Spleen (tissue), 11 donors: ENCODE results near the gene BPHL. TPM values are rescaled to one million over a fixed set of nuclear protein-coding genes. Genes with fewer than 3 reads are reported as not detected.

Source experiments
- DNase-seq: peaks from one replicate; pipeline ENCODE4 v3.0.0-alpha.2; 2020
- H3K27ac ChIP-seq, 8 donors: fragments of 200-600 bp; sonication (generic) in 7 of 8; 1 replicate in 4 of 8; 2 replicates in 4 of 8; pipeline versions ENCODE4 v1.5.0 to v1.8.0; 2016 to 2021; ENCODE audit warnings: inconsistent platforms in 4 of 8, mild to moderate bottlenecking in 4 of 8, moderate library complexity in 1 of 8
- H3K27me3 ChIP-seq, 7 donors: fragments of 200-600 bp; sonication (generic) in 6 of 7; replicated peaks in 1 of 7; 1 replicate in 4 of 7; 2 replicates in 3 of 7; pipeline versions ENCODE4 v1.5.0 to v1.8.0; 2016 to 2021; ENCODE audit warnings: inconsistent platforms in 3 of 7, mild to moderate bottlenecking in 1 of 7
- H3K36me3 ChIP-seq, 6 donors: fragments of 200-600 bp; sonication (generic) in 5 of 6; 1 replicate in 4 of 6; 2 replicates in 2 of 6; pipeline versions ENCODE4 v1.5.0 to v1.8.0; 2016 to 2021; ENCODE audit warnings: inconsistent platforms in 2 of 6
- H3K4me1 ChIP-seq, 6 donors: fragments of 200-600 bp; sonication (generic) in 5 of 6; 1 replicate in 3 of 6; 2 replicates in 3 of 6; pipeline versions ENCODE4 v1.5.0 to v1.8.0; 2016 to 2021; ENCODE audit warnings: inconsistent platforms in 3 of 6
- H3K4me3 ChIP-seq, 8 donors: fragments of 200-600 bp; sonication (generic) in 7 of 8; 1 replicate in 4 of 8; 2 replicates in 4 of 8; pipeline versions ENCODE4 v1.5.0 to v1.8.0; 2016 to 2021; ENCODE audit warnings: inconsistent platforms in 4 of 8, mild to moderate bottlenecking in 4 of 8, moderate library complexity in 2 of 8
- H3K9me3 ChIP-seq, 8 donors: fragments of 200-600 bp; sonication (generic) in 7 of 8; 1 replicate in 4 of 8; 2 replicates in 4 of 8; pipeline versions ENCODE4 v1.5.0 to v1.8.0; 2016 to 2021; ENCODE audit warnings: inconsistent platforms in 4 of 8
- CTCF ChIP-seq, 11 experiments: fragments of 200-600 bp in 7 of 11; fragments of 450-650 bp in 4 of 11; sonication (generic) in 4 of 11; IDR thresholded peaks in 8 of 11; conservative IDR thresholded peaks in 3 of 11; 1 replicate in 7 of 11; 2 replicates in 4 of 11; pipeline versions ENCODE4 v1.4.0 to v1.8.0; 2016 to 2021; ENCODE audit warnings: antibody characterized with exemption in 11 of 11, inconsistent platforms in 4 of 11, mild to moderate bottlenecking in 1 of 11
- POLR2A ChIP-seq, 3 donors: fragments of 450-650 bp; IDR thresholded peaks; one replicate each; pipeline ENCODE4 v1.5.1; 2017; ENCODE audit warnings: antibody characterized with exemption in 3 of 3, mild to moderate bottlenecking in 1 of 3
- POLR2AphosphoS5 ChIP-seq, 3 donors: sonication (generic); formaldehyde crosslinking; IDR thresholded peaks; one replicate each; pipeline ENCODE4 v1.5.1; 2017; ENCODE audit warnings: antibody characterized with exemption in 3 of 3
- WGBS, 5 donors: extraction: QIAGEN DNeasy Blood & Tissue Kit in 3 of 5; methylation state at CpG; one replicate each; pipeline versions ENCODE4 v1.1.5 to v1.1.7; 2013 to 2018; 5-methylcytosine and 5-hydroxymethylcytosine counted together
- intact Hi-C: fragments of 100-400 bp; cut with DNase I; formaldehyde crosslinking; loops from one replicate; pipeline ENCODE4 v1.15.0; 2023; ENCODE audit warnings: low total_unique reads
- polyA plus RNA-seq, 3 donors: library from polyadenylated mRNA; stranded (reverse); fragments of 200-250 nt; gene quantifications; one replicate each; pipeline ENCODE4 v1.2.1, GENCODE V29; 2013
- small RNA-seq, 4 donors: library from RNA; depleted of rRNA; stranded (forward); fragments of <200 nt; gene quantifications; one replicate each; pipeline ENCODE3, GENCODE V24; 2016
- total RNA-seq, 7 donors: library from RNA; depleted of rRNA in 3 of 7; stranded (reverse); fragments of >200 nt in 3 of 7; fragmentation: NEBNext Ultra II Directional in 4 of 7; extraction: Animal tissue kit (Norgen Biotek cat#: 25700) in 4 of 7; gene quantifications; one replicate each; pipeline versions ENCODE4 v1.1.0 to v1.2.1, GENCODE V29; 2016 to 2021
- donor health status: healthy with polysubstance abuse.
- donor health status: DM: no; HTN: no; CAD: no; lungs with moderate emphysema.
- donor health status: DM: no; HTN: no; CAD: no.
- donor health status: Bipolar disorder and iron deficiency.
- donor health status: healthy.
- donor health status: DM: no; HTN: no; CAD: no.
- donor health status: DM: yes; HTN: yes; CAD: no.

The BPHL gene
- total and polyA plus RNA-seq, 10 donors: 6.6 to 11.3 (median 9.4) TPM

GRCh38 chr6:3200682-3201081 lies 82.2 kb downstream of the BPHL start:
- intact Hi-C loops: no loop called here

GRCh38 chr6:3201388-3201787 lies 82.9 kb downstream of the BPHL start:
- Histone ChIP-seq H3K27me3 (no peaks in the 10 kb centered on the region), H3K4me1 (no peaks in the 10 kb centered on the region), H3K27ac (no peak overlapping the region), H3K36me3 (no peaks in the 10 kb centered on the region), H3K4me3 (no peak overlapping the region), H3K9me3 (peaks cover 0 to 23% (median 0%) of the 10 kb centered on the region in 8 donors)
- no peak for DNase-seq
- intact Hi-C loops: no loop called here
- WGBS, 5 donors: 90 to 99% (median 94%) methylated on average over 2 of the region's 2 CpGs
- TF ChIP-seq CTCF (IDR thresholded peaks at IDR 0.05 in 8 of 11, conservative IDR thresholded peaks at IDR 0.05 in 3 of 11) (no peak), POLR2A (IDR thresholded peaks at IDR 0.05) (no peak)

More at GRCh38 chr6:3200682-3201081, 82.2 kb downstream of the BPHL start:
- no peak for DNase-seq
- no peak overlapping the region for H3K27ac ChIP-seq
- H3K36me3 ChIP-seq: no peaks in the 10 kb centered on the region
- TF ChIP-seq POLR2A (IDR thresholded peaks at IDR 0.05) (no peak), CTCF (IDR thresholded peaks at IDR 0.05 in 8 of 11, conservative IDR thresholded peaks at IDR 0.05 in 3 of 11) (no peak), POLR2AphosphoS5 (IDR thresholded peaks at IDR 0.05) (no peak)
- H3K4me3 ChIP-seq: no peak overlapping the region
- H3K9me3 ChIP-seq: peaks cover 0 to 21% (median 0%) of the 10 kb centered on the region in 8 donors
- no peaks in the 10 kb centered on the region for H3K27me3 ChIP-seq
- H3K4me1 ChIP-seq: no peaks in the 10 kb centered on the region

Small RNA genes within 50 kb of the gene (small RNA-seq; reads per million reads assigned to genes)
- gene RNA5SP201: 0 reads per million in 4 donors

Other genes with a start within 250 kb of the BPHL start
- 10 to 100 TPM; 43.0 to 75.7 (median 55.4) TPM for gene SERPINB9, start 215.4 kb upstream of the BPHL start, total RNA-seq
- 10 to 100 TPM; 16.2 to 22.4 (median 17.0) TPM for gene SERPINB9, start 215.4 kb upstream of the BPHL start, polyA plus RNA-seq
- gene SERPINB6, start 147.1 kb upstream of the BPHL start, total RNA-seq: 100 to 1,000 TPM; 145 to 222 (median 188) TPM
- 100 to 1,000 TPM; 111 to 256 (median 193) TPM for gene SERPINB6, start 147.1 kb upstream of the BPHL start, polyA plus RNA-seq
- gene NQO2, start 118.8 kb upstream of the BPHL start, total RNA-seq: 10 to 100 TPM; 21.3 to 55.1 (median 37.2) TPM
- gene NQO2, start 118.8 kb upstream of the BPHL start, polyA plus RNA-seq: 10 to 100 TPM; 16.3 to 26.0 (median 17.0) TPM
- gene RIPK1, start 50.2 kb upstream of the BPHL start, total RNA-seq: 10 to 100 TPM; 24.7 to 37.1 (median 29.8) TPM
- gene RIPK1, start 50.2 kb upstream of the BPHL start, polyA plus RNA-seq: 10 to 100 TPM in 2 of 3 donors, 1 to 10 TPM in 1; 8.7 to 14.5 (median 11.5) TPM
- 10 to 100 TPM in 3 of 7 donors, 1 to 10 TPM in 4; 4.3 to 13.7 (median 6.7) TPM for gene TUBB2A, start 38.8 kb downstream of the BPHL start, total RNA-seq
- 1 to 10 TPM; 4.8 to 9.1 (median 7.5) TPM for gene TUBB2A, start 38.8 kb downstream of the BPHL start, polyA plus RNA-seq
- gene TUBB2B, start 108.9 kb downstream of the BPHL start, total RNA-seq: 1 to 10 TPM in 2 of 7 donors, under 1 TPM in 4, not detected in 1; 0.39 to 1.6 (median 0.82) TPM
- gene TUBB2B, start 108.9 kb downstream of the BPHL start, polyA plus RNA-seq: 1 to 10 TPM; 1.0 to 2.2 (median 1.3) TPM
- 10 to 100 TPM; 12.1 to 21.0 (median 17.3) TPM for gene PSMG4, start 140.2 kb downstream of the BPHL start, total RNA-seq
- 10 to 100 TPM; 39.0 to 41.6 (median 39.6) TPM for gene PSMG4, start 140.2 kb downstream of the BPHL start, polyA plus RNA-seq